IMR-90 (cell line): ENCODE results near the gene SYT8. TPM values are rescaled to one million over a fixed set of nuclear protein-coding genes. Genes with fewer than 3 reads are reported as not detected.

Source experiments
- ATAC-seq: fragments of 200-7000 bp; cut with Tn5 transposase; 2 replicates; pipeline ENCODE4 v1.9.1; 2020; ENCODE audit warnings: low read depth, mild to moderate bottlenecking, moderate library complexity
- BruUV-seq: library from RNA; stranded (reverse); fragments of 400-500 nt; replicated peaks from 2 replicates; lab custom pipeline; 2021; lab: Mats Ljungman, UMichigan
- CTCF ChIA-PET: fragments of 300-600 bp; formaldehyde crosslinking; extraction: SDS; loops from one replicate; lab custom pipeline; 2021; ENCODE audit warnings: antibody characterized with exemption; lab: Yijun Ruan, JAX
- POLR2A ChIA-PET: fragments of 300-600 bp; sonication (Branson Sonifier 250); formaldehyde crosslinking; loops from one replicate; lab custom pipeline; 2022; ENCODE audit warnings: antibody characterized with exemption; ENCODE audit not compliant: unreplicated experiment; lab: Charles Lee
- DNase-seq: peaks from one replicate; pipeline ENCODE4 v3.0.0; 2013
- H2AFZ ChIP-seq: replicated peaks from 2 replicates; pipeline ENCODE3; 2013; ENCODE audit warnings: low read length, mild to moderate bottlenecking; ENCODE audit not compliant: poor library complexity
- H2AK5ac ChIP-seq: 2 replicates; pipeline ENCODE4 v1.6.1; 2013; ENCODE audit warnings: low read depth, low read length, inconsistent platforms
- H2AK9ac ChIP-seq: replicated peaks from 2 replicates; pipeline ENCODE3; 2013; ENCODE audit warnings: mild to moderate bottlenecking, low read depth, low read length, moderate library complexity; ENCODE audit not compliant: poor library complexity
- H2BK120ac ChIP-seq: 2 replicates; pipeline ENCODE4 v1.6.1; 2013; ENCODE audit warnings: low read depth, low read length, inconsistent platforms
- H2BK15ac ChIP-seq: 3 replicates; pipeline ENCODE4 v1.6.1; 2013; ENCODE audit warnings: low read depth, low read length, inconsistent platforms
- H2BK20ac ChIP-seq: 2 replicates; pipeline ENCODE4 v1.6.1; 2013; ENCODE audit warnings: low read depth, mild to moderate bottlenecking, inconsistent platforms, low read length, moderate library complexity
- H2BK5ac ChIP-seq: 2 replicates; pipeline ENCODE4 v1.6.1; 2013; ENCODE audit warnings: mild to moderate bottlenecking, low read depth, low read length, inconsistent platforms; ENCODE audit not compliant: poor library complexity, severe bottlenecking
- H3K14ac ChIP-seq: replicated peaks from 2 replicates; pipeline ENCODE4 v1.6.1; 2013; ENCODE audit warnings: low read depth, low read length, inconsistent platforms
- H3K18ac ChIP-seq: 2 replicates; pipeline ENCODE4 v1.6.1; 2013; ENCODE audit warnings: low read depth, low read length, control low read depth
- H3K23ac ChIP-seq: 2 replicates; pipeline ENCODE4 v1.6.1; 2013; ENCODE audit warnings: low read depth, low read length, inconsistent platforms
- H3K27ac ChIP-seq: 2 replicates; pipeline ENCODE4 v1.5.1; 2013; ENCODE audit warnings: mild to moderate bottlenecking, control low read depth, low read length; ENCODE audit not compliant: insufficient read depth
- H3K27me3 ChIP-seq: 2 replicates; pipeline ENCODE4 v1.6.1; 2013; ENCODE audit warnings: low read length; ENCODE audit not compliant: control insufficient read depth, insufficient read depth
- H3K36me3 ChIP-seq: 2 replicates; pipeline ENCODE4 v1.6.1; 2013; ENCODE audit warnings: low read length, mixed read lengths; ENCODE audit not compliant: control insufficient read depth, insufficient read depth
- H3K4ac ChIP-seq: 2 replicates; pipeline ENCODE4 v1.6.1; 2013; ENCODE audit warnings: low read depth, low read length, inconsistent platforms
- H3K4me1 ChIP-seq: 2 replicates; pipeline ENCODE4 v1.6.1; 2013; ENCODE audit warnings: low read length, mixed read lengths; ENCODE audit not compliant: control insufficient read depth, insufficient read depth
- H3K4me2 ChIP-seq: 2 replicates; pipeline ENCODE4 v1.6.1; 2013; ENCODE audit warnings: low read depth, mild to moderate bottlenecking, control low read depth, low read length, moderate library complexity
- H3K4me3 ChIP-seq: 2 replicates; pipeline ENCODE4 v1.5.1; 2013; ENCODE audit warnings: low read depth, mild to moderate bottlenecking, control low read depth, low read length, moderate library complexity; ENCODE audit not compliant: insufficient read depth
- H3K56ac ChIP-seq: 2 replicates; pipeline ENCODE4 v1.6.1; 2013; ENCODE audit warnings: low read length, inconsistent platforms; ENCODE audit not compliant: insufficient read depth; ENCODE audit errors: extremely low read depth
- H3K79me1 ChIP-seq, 2 experiments: 2 replicates each; pipeline ENCODE4 v1.6.1; 2013; ENCODE audit warnings: low read length in 2 of 2, inconsistent platforms in 1 of 2, low read depth in 1 of 2
- H3K9ac ChIP-seq: 2 replicates; pipeline ENCODE4 v1.6.1; 2013; ENCODE audit warnings: low read depth, low read length, control low read depth
- H3K9me1 ChIP-seq: 2 replicates; pipeline ENCODE4 v1.6.1; 2013; ENCODE audit warnings: low read length, inconsistent platforms; ENCODE audit not compliant: insufficient read depth
- H3K9me3 ChIP-seq: 2 replicates; pipeline ENCODE4 v1.6.1; 2013; ENCODE audit warnings: low read length; ENCODE audit not compliant: control insufficient read depth, insufficient read depth
- H4K20me1 ChIP-seq: 2 replicates; pipeline ENCODE4 v1.6.1; 2013; ENCODE audit warnings: low read length, inconsistent platforms; ENCODE audit not compliant: insufficient read depth
- H4K5ac ChIP-seq: 2 replicates; pipeline ENCODE4 v1.6.1; 2013; ENCODE audit warnings: mild to moderate bottlenecking, low read depth, low read length, control low read depth
- H4K8ac ChIP-seq, 2 experiments: 2 replicates each; pipeline ENCODE4 v1.6.1; 2013; ENCODE audit warnings: low read depth in 2 of 2, low read length in 2 of 2, control low read depth in 1 of 2, inconsistent platforms in 1 of 2
- H4K91ac ChIP-seq: 2 replicates; pipeline ENCODE4 v1.6.1; 2013; ENCODE audit warnings: low read depth, low read length, inconsistent platforms; ENCODE audit not compliant: insufficient read depth
- BHLHE40 ChIP-seq: fragments of 150-350 bp; IDR thresholded peaks from 2 replicates; pipeline ENCODE4 v1.6.1; 2016; ENCODE audit warnings: mild to moderate bottlenecking, low read depth, low read length
- CEBPB ChIP-seq: IDR thresholded peaks from 2 replicates; pipeline ENCODE4 v1.6.1; 2012; ENCODE audit warnings: low read depth, low read length, improper control_type of control experiment
- CHD1 ChIP-seq: IDR thresholded peaks from 2 replicates; pipeline ENCODE4 v1.6.1; 2012; ENCODE audit warnings: low read depth, low read length, improper control_type of control experiment
- FOS ChIP-seq: fragments of 150-350 bp; IDR thresholded peaks from 2 replicates; pipeline ENCODE4 v1.6.1; 2016; ENCODE audit warnings: low read depth, low read length
- MAFK ChIP-seq: IDR thresholded peaks from 2 replicates; pipeline ENCODE4 v1.6.1; 2012; ENCODE audit warnings: low read depth, low read length, improper control_type of control experiment
- MAZ ChIP-seq: IDR thresholded peaks from 2 replicates; pipeline ENCODE4 v1.6.1; 2012; ENCODE audit warnings: low read depth, mild to moderate bottlenecking, low read length, improper control_type of control experiment, moderate library complexity, borderline replicate concordance
- NFE2L2 ChIP-seq: fragments of 150-350 bp; IDR thresholded peaks from 2 replicates; pipeline ENCODE4 v1.6.1; 2016; ENCODE audit warnings: low read depth, mild to moderate bottlenecking, low read length
- POLR2A ChIP-seq: IDR thresholded peaks from 2 replicates; pipeline ENCODE4 v1.6.1; 2012; ENCODE audit warnings: mild to moderate bottlenecking, low read depth, low read length
- RCOR1 ChIP-seq: IDR thresholded peaks from 2 replicates; pipeline ENCODE4 v1.6.1; 2012; ENCODE audit warnings: mild to moderate bottlenecking, low read length, improper control_type of control experiment; ENCODE audit not compliant: insufficient replicate concordance
- SMC3 ChIP-seq: fragments of 150-350 bp; IDR thresholded peaks from 2 replicates; pipeline ENCODE4 v1.6.1; 2016; ENCODE audit warnings: low read depth, mild to moderate bottlenecking, antibody characterized with exemption, low read length, moderate library complexity
- USF2 ChIP-seq: fragments of 150-350 bp; IDR thresholded peaks from 2 replicates; pipeline ENCODE4 v1.6.1; 2017; ENCODE audit warnings: mild to moderate bottlenecking, antibody characterized with exemption, low read length, low read depth
- WGBS, 2 experiments: methylation state at CpG; one replicate each; pipeline versions ENCODE4 v1.1.5 to v1.1.7; 2013; ENCODE audit warnings: missing lambda C conversion rate in 2 of 2; ENCODE audit not compliant: insufficient read length in 1 of 2; ENCODE audit errors: extremely low coverage in 2 of 2; 5-methylcytosine and 5-hydroxymethylcytosine counted together
- dilution Hi-C: fragments of 300-500 bp; cut with HindIII; formaldehyde crosslinking; loops from one replicate; pipeline ENCODE4 v1.14.3; 2018; ENCODE audit warnings: low sequenced_read_pairs; ENCODE audit not compliant: unreplicated experiment
- in situ Hi-C: fragments of 300-500 bp; cut with MboI; formaldehyde crosslinking; loops from 3 replicates; pipeline ENCODE4 v1.14.3; 2019; ENCODE audit warnings: low sequenced_read_pairs, inconsistent platforms, mixed read lengths
- intact Hi-C: fragments of 100-400 bp; cut with micrococcal nuclease; formaldehyde crosslinking; loops from 2 replicates; pipeline ENCODE4 v1.10.0; 2022
- polyA plus RNA-seq, 3 experiments: library from polyadenylated mRNA; depleted of rRNA; stranded (reverse); fragments of >200 nt; gene quantifications; 2 replicates each; pipeline ENCODE4 v1.2.3, GENCODE V29; 2012; ENCODE audit warnings: low replicate concordance in 1 of 3
- total RNA-seq: library from RNA; depleted of rRNA; stranded (reverse); fragments of >200 nt; gene quantifications from 2 replicates; pipeline ENCODE4 v1.2.3, GENCODE V29; 2012

The SYT8 gene
- total and polyA plus RNA-seq, 2 of the 4 experiments (the other 2 are of a cell fraction): not detected

GRCh38 chr11:1817511-1817910, 17.3 kb upstream of the SYT8 start:
- peaks cover 16% of the 10 kb centered on the region for H3K9me3 ChIP-seq
- in situ Hi-C loops (no loop called here), intact Hi-C loops (no loop called here), dilution Hi-C loops (no loop called here)
- no peak overlapping the region for H2BK5ac ChIP-seq
- H2AK9ac ChIP-seq: no peak overlapping the region
- H3K4me3 ChIP-seq: no peak overlapping the region
- H4K91ac ChIP-seq: no peak overlapping the region
- BruUV-seq: no TSS peak
- H3K23ac ChIP-seq: no peak overlapping the region
- H2BK20ac ChIP-seq: no peak overlapping the region
- ChIA-PET CTCF (interaction anchor here (0.5 to 1.6 kb wide), 2 partner anchors 9 to 165 kb away, joined by 3 to 4 read pairs; no protein-coding TSS in a partner anchor), POLR2A (no interaction called here)
- TF ChIP-seq USF2 (no peak), CHD1 (no peak), SMC3 (no peak), MAZ (no peak), CEBPB (no peak), NFE2L2 (no peak), RCOR1 (no peak), FOS (no peak), MAFK (no peak), BHLHE40 (no peak), POLR2A (no peak)
- no peak overlapping the region for H3K14ac ChIP-seq
- no peak overlapping the region for H4K8ac ChIP-seq
- no peak overlapping the region for H3K4me2 ChIP-seq
- H3K9me1 ChIP-seq: no peaks in the 10 kb centered on the region
- H4K5ac ChIP-seq: no peak overlapping the region
- H2BK15ac ChIP-seq: no peak overlapping the region
- H3K4me1 ChIP-seq: no peaks in the 10 kb centered on the region
- 0% methylated on average over 1 of the region's 1 CpG; no CpG with 5 or more reads in 1 of the 2 experiments for WGBS, 2 experiments
- H2BK120ac ChIP-seq: no peak overlapping the region
- no peak overlapping the region for H2AFZ ChIP-seq
- H3K36me3 ChIP-seq: no peaks in the 10 kb centered on the region
- H2AK5ac ChIP-seq: no peak overlapping the region
- no peak overlapping the region for H3K9ac ChIP-seq
- no peaks in the 10 kb centered on the region for H4K20me1 ChIP-seq
- no peak overlapping the region for H3K27ac ChIP-seq
- DNase-seq: no peak
- no peak for ATAC-seq
- peaks cover 38% of the 10 kb centered on the region for H3K27me3 ChIP-seq
- no peak overlapping the region for H3K18ac ChIP-seq
- H3K79me1 ChIP-seq: no peaks in the 10 kb centered on the region
- H3K56ac ChIP-seq: no peak overlapping the region
- no peak overlapping the region for H3K4ac ChIP-seq
